ENCODE measurements around the gene LENEP.

- TF ChIP-seq EZH2 (IDR thresholded peaks at IDR 0.05; ENCODE audit: low read length) = no peak
- TF ChIP-seq, protein P1, sequence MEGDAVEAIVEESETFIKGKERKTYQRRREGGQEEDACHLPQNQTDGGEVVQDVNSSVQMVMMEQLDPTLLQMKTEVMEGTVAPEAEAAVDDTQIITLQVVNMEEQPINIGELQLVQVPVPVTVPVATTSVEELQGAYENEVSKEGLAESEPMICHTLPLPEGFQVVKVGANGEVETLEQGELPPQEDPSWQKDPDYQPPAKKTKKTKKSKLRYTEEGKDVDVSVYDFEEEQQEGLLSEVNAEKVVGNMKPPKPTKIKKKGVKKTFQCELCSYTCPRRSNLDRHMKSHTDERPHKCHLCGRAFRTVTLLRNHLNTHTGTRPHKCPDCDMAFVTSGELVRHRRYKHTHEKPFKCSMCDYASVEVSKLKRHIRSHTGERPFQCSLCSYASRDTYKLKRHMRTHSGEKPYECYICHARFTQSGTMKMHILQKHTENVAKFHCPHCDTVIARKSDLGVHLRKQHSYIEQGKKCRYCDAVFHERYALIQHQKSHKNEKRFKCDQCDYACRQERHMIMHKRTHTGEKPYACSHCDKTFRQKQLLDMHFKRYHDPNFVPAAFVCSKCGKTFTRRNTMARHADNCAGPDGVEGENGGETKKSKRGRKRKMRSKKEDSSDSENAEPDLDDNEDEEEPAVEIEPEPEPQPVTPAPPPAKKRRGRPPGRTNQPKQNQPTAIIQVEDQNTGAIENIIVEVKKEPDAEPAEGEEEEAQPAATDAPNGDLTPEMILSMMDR (optimal IDR thresholded peaks at IDR 0.05 in 1 of 3, IDR thresholded peaks at IDR 0.05 in 1 of 3, conservative IDR thresholded peaks at IDR 0.05 in 1 of 3; ENCODE audit: extremely low read depth in 1 of 3, insufficient read depth in 2 of 3, low read length in 3 of 3) = no peak
Measured at GRCh38 chr1:155015527-155016230, 22.3 kb downstream of the LENEP start.

All from keratinocyte (primary cell).